ENCODE data around the gene NPIPB9.
"Not testable (repeated sequence)": the region's sequence is repeated elsewhere in the genome, so short reads cannot be mapped to it uniquely, and the experiment has no call there.

Gene NPIPB9

DNA sequence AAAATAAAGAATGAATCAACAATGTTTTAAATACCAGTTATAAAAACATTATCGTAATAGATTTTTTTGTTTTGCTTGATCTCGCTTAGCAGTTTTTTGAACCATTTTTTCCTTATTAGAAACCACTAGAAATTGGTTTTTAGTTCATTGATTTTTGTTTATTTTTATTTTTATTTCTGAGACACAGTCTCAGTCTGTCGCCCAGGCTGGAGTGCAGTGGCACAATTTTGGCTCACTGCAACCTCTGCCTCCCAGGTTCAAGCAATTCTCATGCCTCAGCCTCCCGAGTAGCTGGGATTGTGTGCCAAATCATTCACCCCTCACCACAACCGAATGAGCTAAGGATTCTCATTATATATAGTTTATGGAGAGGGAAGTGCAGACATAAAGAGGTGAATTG lies at the start of gene NPIPB9:
Gene NPIPB9, plus strand, starts transcription at position 301 of the 400 bp plus-strand sequence.
- DNase-seq (ENCODE audit: low spot score), result not testable (repeated sequence)

DNA sequence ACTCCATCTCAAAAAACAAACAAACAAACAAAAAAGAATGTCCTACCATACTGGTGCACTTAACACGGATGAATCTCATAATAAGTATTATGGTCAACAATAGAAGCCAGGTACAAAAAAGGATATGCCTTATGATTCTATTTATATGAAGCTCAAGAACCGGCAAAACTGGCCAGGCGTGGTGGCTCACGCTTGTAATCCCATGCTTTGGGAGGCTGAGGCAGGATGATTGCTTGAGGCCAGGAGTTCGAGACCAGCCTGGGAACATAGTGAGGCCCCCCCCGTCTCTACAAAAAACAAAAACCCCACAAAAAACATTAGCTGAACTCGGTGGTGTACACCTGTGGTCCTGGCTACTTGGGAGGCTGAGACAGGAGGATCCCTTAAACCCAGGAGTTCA lies 47.3 kb upstream of the NPIPB9 start:
- not testable (repeated sequence) for DNase-seq (ENCODE audit: low spot score)

DNA sequence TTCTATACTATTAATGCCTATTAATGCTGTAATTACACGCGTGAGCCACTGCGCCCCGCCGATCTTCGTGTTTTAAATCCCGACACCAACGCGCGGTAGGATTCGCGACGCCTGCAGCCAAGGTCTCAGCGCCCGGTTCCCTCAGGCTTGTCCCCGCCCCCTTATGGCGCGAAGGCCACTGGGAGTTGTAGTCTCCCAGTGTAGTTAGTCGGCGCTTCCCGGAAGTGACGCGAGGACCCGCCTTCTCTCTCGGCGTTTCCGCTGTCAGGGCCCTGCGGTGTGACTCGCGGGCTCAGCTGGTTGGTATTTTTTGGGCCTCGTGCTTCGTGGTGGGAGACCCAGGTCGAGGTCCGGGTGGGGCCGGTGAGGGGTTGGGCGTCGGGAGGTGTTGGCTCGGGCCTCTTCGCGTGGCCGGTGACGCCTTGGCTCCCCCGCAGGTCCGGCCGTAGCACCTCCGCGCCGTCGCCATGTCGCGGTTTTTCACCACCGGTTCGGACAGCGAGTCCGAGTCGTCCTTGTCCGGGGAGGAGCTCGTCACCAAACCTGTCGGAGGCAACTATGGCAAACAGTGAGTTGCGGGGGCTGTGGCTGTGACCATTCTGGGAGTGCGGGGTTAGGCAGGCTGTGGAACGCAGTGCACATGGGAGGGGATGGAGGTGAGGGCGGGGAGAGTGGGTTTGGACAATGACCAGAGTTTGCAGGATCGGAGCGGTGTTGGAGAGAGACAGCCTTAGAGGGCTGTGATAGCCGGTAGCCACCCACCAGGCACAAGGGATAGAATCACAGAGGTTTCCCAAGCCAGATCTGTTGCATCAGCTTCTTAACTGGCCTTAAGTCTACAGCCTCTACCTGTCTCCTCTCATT lies 40.1 kb upstream of the NPIPB9 start, which contains the start of gene EIF3C:
Gene EIF3C, plus strand, starts transcription at position 245 of the 864 bp plus-strand sequence. Its CDS starts 223 bp downstream, at position 468.
- not testable (repeated sequence) for DNase-seq (ENCODE audit: low spot score)

DNA sequence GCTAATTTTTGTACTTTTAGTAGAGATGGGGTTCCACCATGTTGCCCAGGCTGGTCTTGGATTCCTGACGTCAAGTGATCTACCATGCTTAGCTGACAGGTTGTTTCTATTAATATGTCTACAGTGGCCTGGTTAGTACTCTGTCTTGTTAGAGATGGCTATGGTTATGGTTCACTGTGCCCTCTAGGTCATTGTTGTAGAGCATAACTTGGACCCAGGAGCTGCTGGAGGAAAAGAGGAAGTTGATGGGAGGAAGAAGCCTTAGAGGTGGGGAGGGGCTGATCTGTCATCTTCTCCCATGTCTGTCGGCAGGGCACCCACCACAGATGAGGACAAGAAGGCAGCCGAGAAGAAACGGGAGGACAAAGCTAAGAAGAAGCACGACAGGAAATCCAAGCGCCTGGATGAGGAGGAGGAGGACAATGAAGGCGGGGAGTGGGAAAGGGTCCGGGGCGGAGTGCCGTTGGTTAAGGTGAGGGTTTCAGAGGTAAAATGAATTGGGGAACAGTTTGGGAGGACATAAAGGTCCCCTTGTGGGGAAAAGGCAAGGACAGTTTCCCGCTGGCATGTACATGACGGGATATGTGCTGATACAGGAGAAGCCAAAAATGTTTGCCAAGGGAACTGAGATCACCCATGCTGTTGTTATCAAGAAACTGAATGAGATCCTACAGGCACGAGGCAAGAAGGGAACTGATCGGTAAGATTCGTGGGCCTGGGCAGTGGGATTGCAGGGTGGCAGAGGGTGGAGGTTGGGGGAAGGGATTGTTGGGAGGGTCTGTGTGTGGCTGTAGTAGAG lies 28.5 kb upstream of the NPIPB9 start:
- DNase-seq (ENCODE audit: low spot score), result not testable (repeated sequence)

DNA sequence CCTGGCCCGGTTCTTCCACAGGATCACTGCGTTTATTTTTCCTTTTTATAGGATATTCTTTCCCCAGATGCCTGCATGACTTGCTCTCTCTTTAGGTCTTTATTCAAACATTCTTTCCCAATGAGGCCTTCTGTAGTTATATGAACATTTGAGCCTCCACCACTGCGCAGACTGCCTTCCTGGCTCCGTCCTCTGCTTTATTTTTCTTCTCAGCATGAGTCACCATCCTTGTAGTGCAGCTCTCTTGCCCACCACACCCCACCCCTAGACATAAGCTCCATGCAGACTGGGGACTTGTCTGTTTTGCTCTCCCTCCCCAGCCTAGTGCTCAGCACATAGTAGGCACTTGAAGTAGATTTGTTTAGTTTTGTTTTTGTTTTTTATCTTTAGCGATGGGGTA lies 20.3 kb upstream of the NPIPB9 start:
- DNase-seq (ENCODE audit: low spot score), result not testable (repeated sequence)

DNA sequence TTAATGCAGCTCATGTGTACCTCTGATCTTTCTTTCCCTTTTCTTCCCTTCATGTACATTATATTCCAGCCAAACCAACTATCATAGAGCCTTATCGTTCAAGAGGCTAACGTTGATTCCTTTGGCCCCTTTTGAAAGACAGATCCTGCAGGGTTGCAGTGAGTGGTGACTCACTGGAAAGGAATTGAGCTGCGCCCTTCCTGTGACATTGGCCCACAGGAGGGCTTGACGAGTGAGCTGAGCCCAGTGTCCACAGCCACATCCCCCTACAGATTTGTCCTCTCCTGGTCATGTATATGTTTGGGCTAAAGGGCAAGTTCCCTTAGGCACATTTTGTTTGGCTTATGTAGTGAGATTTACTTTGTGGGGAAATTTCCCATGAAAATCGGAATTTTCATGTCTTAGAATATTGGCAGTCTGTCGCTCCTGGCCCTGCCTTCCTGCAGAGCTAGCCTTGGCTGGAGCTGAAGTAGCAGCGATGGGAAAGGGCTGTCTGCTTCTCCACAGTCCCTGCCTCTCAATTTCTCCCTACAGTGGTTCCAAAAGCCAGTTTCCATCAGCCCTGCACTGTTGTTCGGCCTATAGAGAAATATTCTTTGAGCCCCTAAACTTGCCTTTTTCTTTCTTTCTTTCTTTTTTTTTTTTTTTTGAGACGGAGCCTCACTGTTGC lies 19.0 kb upstream of the NPIPB9 start:
- not testable (repeated sequence) for DNase-seq (ENCODE audit: low spot score)

DNA sequence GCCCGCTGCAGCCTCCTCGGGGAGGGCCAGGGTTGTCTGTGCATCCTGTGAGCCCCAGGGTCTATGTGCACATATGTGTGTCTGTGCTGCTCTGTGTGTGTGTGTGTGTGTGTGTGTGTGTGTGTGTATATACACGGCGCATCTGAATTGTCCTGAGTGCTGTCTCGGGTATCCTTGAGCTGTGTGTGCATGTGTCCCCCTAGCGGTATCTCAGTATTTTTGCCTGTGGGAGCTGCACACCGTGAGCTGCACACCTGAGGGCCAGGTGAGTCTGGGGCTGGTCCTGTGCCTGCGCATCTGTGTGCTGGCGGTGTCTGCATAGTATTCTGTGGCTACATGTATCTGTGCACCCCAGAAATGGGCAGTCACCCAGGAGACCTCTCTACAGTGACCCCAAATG lies 11.8 kb upstream of the NPIPB9 start:
- not testable (repeated sequence) for DNase-seq (ENCODE audit: low spot score)

DNA sequence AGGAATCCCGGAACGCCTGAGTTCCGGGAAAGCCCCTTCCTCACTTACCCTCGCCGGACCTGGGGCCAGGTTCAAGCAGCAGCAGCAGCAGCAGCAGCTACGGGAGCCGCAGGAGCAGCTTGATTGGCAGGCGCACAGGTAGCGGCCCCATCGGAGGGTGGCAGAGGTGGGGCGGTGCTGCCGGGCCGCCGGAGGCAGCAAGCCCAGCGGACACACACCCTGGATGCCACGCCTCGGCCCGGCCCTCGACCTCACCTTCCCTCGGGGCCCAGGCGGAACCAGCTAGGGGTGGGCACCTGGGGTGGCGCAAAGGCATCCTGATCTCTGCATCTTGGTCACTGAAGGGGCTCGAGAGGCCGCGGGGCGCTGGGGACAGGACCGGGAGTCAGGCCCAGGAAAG lies 11.0 kb upstream of the NPIPB9 start:
- DNase-seq (ENCODE audit: low spot score), result not testable (repeated sequence)

DNA sequence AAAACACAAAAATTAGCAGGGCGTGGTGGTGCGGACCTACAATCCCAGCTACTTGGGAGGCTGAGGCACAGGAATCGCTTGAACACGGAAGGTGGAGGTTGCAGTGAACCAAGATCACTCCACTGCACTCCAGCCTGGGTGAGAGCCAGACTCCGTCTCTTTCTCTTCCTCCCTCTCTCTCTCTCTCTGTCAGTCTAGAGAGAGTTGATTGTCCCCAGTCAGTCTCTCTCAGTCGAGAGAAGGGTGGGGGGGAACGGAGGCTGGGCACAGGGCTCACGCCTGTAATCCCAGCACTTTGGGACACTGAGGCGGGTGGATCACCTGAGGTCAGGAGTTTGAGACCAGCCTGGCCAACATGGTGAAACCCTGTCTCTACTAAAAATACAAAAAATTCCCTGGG lies 10.3 kb upstream of the NPIPB9 start:
- not testable (repeated sequence) for DNase-seq (ENCODE audit: low spot score)

DNA sequence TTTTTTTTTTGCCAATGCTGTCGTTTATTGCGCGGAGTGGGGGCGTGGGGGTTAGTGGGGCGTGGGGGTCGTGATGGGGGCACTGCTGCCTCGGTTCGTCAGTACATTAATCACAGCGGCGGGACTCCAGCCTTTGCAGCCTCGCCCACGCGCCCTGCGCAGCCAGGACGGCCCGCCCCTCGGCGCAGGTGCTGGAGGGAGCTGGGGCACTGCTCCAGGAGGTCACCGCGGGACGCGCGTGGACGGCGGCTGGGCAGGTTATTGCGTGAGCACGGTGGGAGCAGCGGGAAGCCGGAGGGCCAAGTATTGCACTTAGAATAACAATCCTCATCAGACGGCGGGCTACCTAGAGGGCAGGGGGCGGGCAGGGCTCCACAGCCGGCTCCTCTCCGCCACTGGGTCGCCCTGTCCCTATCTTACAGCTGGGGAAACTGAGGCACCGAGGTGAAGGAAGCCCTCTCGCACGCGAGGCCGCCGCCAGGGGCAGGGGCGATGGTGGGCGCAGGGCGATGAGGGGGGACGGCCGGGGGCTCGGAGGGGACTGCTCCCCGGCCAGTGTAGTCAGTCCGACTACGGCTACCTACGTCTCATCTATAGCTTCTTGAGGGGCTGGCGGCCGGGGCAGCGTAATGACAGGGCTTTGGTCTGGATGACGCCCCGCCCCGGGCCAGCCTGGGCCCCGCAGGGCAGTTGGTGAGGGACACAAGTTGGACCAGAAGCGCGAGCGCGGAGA lies 4.8 kb upstream of the NPIPB9 start:
- DNase-seq (ENCODE audit: low spot score), result not testable (repeated sequence)

DNA sequence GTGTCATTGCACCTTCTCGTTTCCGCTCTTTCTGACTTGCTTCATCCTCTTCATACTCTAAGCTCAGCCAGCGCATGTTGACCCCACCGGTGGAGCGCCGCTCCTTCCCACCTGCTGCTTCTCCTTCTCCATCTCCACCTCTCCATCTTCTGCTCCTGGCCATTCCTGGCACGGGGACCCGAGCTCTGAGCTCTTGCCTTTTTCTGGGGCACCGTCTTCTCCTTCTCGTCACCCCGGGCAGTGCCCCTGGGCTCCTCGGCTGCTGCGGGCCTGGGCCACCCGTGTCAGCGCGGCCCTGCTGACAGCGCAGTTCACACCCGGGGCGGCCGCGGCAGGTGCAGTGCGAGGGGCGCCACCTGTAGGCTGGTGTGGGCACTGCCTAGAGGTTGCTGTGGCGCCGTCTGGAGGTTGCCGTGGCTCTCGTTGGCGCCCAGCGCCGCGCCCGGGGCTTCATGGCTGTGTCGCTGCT lies 1.6 kb upstream of the NPIPB9 start:
- DNase-seq (ENCODE audit: low spot score), result not testable (repeated sequence)

DNA sequence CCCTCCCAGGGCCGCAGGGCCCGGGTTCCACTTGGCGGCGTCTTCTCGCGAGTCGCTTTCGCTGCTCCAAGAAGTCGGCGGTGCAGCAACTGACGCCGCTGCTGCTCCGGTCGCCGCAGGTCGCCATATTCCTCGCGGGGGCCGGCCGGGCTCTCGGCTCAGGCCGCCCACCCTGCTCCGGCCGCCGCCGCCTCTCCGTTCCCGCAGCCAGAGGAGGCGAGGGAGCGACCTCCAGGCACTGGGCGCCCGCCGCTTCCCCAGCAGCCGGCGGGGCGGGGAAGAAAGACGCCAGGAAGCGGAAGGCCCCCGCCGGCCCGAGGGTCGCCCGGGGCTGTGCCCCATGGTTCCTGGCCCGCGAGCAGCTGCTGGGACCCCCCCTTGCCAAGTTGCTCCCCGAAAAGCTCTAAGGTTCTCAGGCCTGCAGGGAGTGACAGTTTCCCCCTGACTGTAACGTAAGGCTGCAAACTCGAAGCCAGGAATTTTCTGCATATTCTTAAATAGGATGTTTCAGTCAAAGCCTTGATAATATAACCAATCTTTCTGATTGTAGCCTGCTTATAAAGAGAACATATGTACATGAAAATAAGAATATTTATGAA lies 1.0 kb upstream of the NPIPB9 start:
- not testable (repeated sequence) for DNase-seq (ENCODE audit: low spot score)

DNA sequence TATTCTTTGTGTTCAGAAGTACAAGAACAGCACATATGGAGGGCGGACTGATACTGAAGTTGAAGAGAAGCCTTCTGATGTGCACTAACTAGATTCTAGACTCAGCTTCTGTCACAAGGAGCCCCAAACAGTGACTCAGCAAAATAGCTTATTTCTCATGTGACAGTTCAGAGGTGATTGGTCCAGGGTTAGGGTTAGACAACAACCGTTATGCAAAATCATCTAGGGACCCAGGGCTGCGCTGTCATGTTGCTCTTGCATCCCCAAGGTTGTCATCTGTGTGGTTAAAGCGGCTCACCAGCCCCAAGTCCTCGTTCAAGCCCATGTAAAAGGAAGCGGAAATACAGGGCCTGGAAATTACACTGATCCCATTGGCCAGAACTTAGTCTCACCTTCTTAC lies 30.1 kb downstream of the NPIPB9 start:
- not testable (repeated sequence) for DNase-seq (ENCODE audit: low spot score)

DNA sequence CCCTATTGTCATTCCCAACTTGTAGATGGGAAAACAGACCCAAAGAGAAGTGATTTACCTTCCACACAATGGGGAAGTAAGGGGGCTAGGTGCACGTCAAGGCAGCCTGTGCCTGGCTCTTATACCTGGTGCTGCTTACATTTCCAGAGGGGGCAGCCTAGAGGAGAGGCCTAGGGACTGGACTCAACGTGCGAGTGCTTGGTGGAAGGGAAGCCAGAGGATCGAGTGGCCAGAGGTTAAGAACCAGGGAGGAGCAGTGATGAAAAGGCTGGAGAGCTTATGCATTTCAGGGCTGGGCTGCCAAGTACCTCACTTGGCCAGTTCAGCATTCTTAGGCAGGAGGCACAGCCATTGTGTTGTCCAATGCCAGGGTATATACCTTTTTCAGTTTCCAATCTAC lies 30.8 kb downstream of the NPIPB9 start:
- not testable (repeated sequence) for DNase-seq (ENCODE audit: low spot score)

DNA sequence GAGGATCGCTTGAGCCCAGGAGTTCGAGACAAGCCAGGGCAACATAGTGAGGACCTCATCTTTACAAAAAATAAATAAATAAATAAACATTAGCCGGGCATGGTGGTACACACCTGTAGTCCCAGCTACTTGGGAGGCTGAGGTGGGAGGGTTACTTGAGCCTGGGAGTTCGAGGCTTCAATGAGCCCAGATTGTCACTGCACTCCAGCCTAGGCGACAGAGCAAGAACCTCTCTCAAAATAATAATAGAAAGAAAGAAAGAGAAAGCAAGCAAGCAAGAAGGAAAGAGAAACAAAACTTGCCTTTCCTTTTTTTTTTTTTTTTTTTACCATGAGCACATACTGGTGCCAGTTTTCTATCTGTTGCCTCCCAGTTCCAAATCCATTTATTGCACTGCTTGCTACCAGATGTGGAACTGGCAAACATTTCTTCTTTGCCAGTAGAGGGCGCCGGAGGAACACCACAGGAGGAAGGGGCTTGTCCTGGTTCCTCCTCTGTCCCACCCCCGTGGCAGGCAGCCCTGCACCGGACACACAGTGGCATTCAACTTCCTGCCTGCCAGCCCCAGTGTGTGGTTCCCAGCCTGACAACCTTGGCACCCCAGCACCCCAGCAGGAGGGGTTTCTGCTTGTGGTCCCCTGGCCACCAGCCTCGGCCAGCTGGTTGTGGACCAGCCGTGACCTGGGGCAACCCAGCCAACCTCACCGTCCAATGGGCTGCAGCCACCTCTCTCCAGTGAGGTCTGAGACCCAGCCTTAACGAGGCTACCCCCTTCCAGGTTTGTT lies 50.8 kb downstream of the NPIPB9 start:
- DNase-seq (ENCODE audit: low spot score), result not testable (repeated sequence)

DNA sequence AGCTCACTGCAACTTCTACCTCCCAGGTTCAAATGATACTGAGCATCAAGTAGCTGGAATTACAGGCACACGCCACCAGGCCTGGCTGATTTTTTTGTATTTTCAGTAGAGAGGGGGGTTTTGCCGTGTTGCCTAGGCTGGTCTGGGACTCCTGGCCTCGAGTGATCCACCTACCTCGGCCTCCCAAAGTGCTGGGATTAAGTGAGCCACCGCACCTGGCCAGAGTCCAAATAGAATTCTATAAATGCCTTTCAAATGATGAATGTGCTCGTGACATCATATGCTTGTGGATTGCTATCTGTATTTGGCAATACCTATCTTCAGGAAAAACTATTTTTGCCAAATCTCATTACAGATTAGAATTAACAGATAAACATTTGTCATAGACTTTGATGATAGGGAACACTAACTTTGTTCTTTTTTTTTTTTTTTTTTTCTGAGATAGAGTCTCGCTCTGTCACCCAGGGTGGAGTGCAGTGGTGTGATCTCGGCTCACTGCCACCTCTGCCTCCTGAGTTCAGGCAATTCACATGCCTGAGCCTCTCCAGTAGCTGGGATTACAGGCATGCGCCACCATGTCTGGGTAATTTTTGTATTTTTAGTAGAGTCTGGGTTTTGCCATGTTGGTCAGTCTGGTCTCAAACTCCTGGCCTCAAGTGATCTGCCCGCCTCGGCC lies 56.0 kb downstream of the NPIPB9 start:
- not testable (repeated sequence) for DNase-seq (ENCODE audit: low spot score)

DNA sequence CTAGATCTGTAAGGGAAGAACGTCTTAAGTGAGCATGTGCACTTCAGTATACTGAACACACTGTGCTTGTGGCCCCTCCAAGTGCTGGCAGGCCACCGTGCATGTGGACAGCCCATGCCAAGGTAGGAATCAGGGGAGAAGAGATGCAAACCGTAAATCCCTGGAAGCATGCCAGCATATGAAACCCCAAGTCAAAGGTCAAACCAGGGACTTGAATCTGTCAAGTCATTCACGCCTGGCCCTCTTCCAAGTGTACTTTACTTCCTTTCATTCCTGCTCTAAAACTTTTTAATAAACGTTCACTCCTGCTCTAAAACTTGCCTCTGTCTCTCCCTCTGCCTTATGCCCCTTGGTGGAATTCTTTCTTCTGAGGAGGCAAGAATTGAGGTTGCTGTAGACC lies 68.4 kb downstream of the NPIPB9 start:
- no peak for DNase-seq (ENCODE audit: low spot score)

DNA sequence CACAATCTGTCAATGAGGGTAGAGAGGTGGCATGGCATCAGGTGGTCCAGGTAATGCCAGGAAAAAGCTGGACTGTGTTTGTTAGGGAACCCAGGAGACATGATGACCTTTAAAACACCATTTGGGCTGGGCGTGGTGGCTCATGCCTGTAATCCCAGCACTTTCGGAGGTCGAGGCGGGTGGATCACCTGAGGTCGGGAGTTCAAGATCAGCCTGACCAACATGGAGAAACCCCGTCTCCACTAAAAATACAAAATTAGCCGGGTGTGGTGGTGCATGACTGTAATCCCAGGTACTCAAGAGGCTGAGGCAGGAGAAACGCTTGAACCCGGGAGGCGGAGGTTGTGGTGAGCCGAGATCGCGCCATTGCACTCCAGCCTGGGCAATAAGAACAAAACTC lies 69.0 kb downstream of the NPIPB9 start:
- not testable (repeated sequence) for DNase-seq (ENCODE audit: low spot score)

DNA sequence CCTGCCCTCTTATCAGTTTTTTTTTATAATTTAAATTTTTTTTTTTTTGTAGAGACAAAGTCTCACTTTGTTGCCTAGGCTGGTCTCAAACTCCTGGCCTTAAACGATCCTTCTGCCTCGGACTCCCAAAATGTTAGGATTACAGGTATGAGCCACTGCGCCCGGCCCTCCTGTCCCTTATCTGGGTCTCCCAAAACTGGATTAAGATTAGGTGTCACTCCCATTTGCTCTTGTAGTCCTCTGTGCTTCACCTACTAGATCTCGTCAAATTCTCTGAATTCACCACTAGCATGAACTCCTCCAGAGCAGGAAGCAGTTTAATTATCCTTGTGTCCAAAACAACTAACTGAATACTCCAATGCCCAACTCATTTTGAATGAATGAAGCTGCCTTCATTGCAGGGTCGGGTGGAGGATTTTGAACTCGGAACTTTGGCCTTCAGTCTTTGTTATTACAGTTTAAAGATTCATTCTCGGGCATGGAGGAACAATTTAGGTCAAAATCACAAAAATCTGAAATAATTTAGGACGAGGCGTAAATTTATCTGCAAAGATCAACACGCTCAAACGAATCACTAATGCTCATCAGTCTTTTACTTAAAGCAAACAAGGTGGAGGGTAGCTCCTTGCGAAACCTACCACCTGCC lies 70.4 kb downstream of the NPIPB9 start:
- no peak for DNase-seq (ENCODE audit: low spot score)

All from AG08396 (cell line).